SK-N-MC (cell line): ENCODE data around the gene EVI2B.

Experiments
- DNase-seq: peaks from one replicate; pipeline ENCODE4 v3.0.0-alpha.2; 2011; ENCODE audit warnings: low read depth, low spot score
- H3K27ac ChIP-seq: fragments of 200-600 bp; sonication (generic); 2 replicates; pipeline ENCODE4 v1.5.1; 2016; ENCODE audit warnings: mixed run types
- H3K36me3 ChIP-seq: fragments of 200-600 bp; sonication (generic); 2 replicates; pipeline ENCODE4 v1.6.1; 2017; ENCODE audit warnings: antibody characterized with exemption, low read length, mixed read lengths; ENCODE audit not compliant: insufficient read depth
- H3K4me3 ChIP-seq: fragments of 200-600 bp; sonication (generic); 2 replicates; pipeline ENCODE4 v1.5.1; 2016
- H3K9ac ChIP-seq: fragments of 200-600 bp; sonication (generic); 2 replicates; pipeline ENCODE4 v1.8.0; 2017; ENCODE audit warnings: mixed run types, mixed read lengths; ENCODE audit not compliant: insufficient read length
- H3K9me3 ChIP-seq: fragments of 200-600 bp; sonication (generic); 2 replicates; pipeline ENCODE4 v1.6.1; 2017; ENCODE audit warnings: low read depth, mild to moderate bottlenecking, antibody characterized with exemption, low read length, moderate library complexity, mixed read lengths
- EZH2 ChIP-seq: fragments of 200-600 bp; sonication (generic); IDR thresholded peaks from one replicate; pipeline ENCODE4 v1.6.1; 2017; ENCODE audit warnings: antibody characterized with exemption
- FOXP2 ChIP-seq: optimal IDR thresholded peaks from 2 replicates; pipeline ENCODE3; 2011; ENCODE audit warnings: mild to moderate bottlenecking, moderate library complexity; ENCODE audit not compliant: insufficient read depth; ENCODE audit errors: extremely low read length, control extremely low read depth
- POLR2AphosphoS5 ChIP-seq: IDR thresholded peaks from 2 replicates; pipeline ENCODE4 v1.6.1; 2012; ENCODE audit warnings: mild to moderate bottlenecking, low read depth, low read length, borderline replicate concordance

The EVI2B gene

GRCh38 chr17:31286587-31286986 lies 27.3 kb downstream of the EVI2B start:
- no peak overlapping the region for H3K4me3 ChIP-seq
- H3K36me3 ChIP-seq = peaks cover 11% of the 10 kb centered on the region
- no peaks in the 10 kb centered on the region for H3K9me3 ChIP-seq
- H3K9ac ChIP-seq = no peak overlapping the region
- DNase-seq = no peak
- H3K27ac ChIP-seq = no peak overlapping the region
- TF ChIP-seq POLR2AphosphoS5 = no peak
- no peak for TF ChIP-seq FOXP2
- TF ChIP-seq EZH2 = no peak

- H3K9ac ChIP-seq = no peak overlapping the region
- H3K4me3 ChIP-seq = no peak overlapping the region
Observed at GRCh38 chr17:31283841-31284240, 30.0 kb downstream of the EVI2B start.

DNA sequence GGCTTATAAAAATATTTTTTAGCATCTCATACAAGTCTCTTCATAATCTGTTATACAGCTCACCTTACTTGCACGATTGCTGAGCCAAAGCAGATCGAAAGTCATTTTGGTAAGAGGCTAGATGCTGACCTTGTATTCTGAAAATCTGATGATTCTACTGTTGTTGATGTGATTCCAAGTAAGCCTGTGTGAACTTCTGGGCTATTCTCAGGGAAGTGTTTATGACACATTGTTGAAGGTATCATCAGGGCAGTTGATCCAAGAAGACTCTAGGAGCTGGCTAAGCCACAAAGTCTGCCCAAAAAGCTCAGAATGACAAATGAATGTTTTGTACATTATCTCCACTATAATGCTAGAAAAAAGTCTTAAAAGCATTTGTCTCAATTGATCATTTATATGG lies 32.8 kb downstream of the EVI2B start:
- no peak for DNase-seq
- no peak for TF ChIP-seq EZH2
- no peak for TF ChIP-seq FOXP2
- no peak for TF ChIP-seq POLR2AphosphoS5
- Histone ChIP-seq H3K27ac (no peak overlapping the region), H3K9me3 (no peaks in the 10 kb centered on the region), H3K4me3 (no peak overlapping the region), H3K36me3 (peaks cover 13% of the 10 kb centered on the region; the same call in 1 of the 2 replicates), H3K9ac (no peak overlapping the region)

More at GRCh38 chr17:31283841-31284240, 30.0 kb downstream of the EVI2B start:
- Histone ChIP-seq H3K9me3 (no peaks in the 10 kb centered on the region), H3K27ac (no peak overlapping the region), H3K36me3 (0 out of 2 replicates have a peak, but pooled peaks cover 12% of the 10 kb centered on the region)
- TF ChIP-seq EZH2 = no peak
- no peak for TF ChIP-seq POLR2AphosphoS5
- TF ChIP-seq FOXP2 = no peak
- DNase-seq = no peak

GRCh38 chr17:31279401-31279800 lies 34.5 kb downstream of the EVI2B start:
- Histone ChIP-seq H3K9ac (no peak overlapping the region), H3K36me3 (peaks cover 23% of the 10 kb centered on the region), H3K4me3 (no peak overlapping the region), H3K27ac (no peak overlapping the region), H3K9me3 (no peaks in the 10 kb centered on the region)
- DNase-seq = no peak
- no peak for TF ChIP-seq POLR2AphosphoS5
- no peak for TF ChIP-seq FOXP2

DNA sequence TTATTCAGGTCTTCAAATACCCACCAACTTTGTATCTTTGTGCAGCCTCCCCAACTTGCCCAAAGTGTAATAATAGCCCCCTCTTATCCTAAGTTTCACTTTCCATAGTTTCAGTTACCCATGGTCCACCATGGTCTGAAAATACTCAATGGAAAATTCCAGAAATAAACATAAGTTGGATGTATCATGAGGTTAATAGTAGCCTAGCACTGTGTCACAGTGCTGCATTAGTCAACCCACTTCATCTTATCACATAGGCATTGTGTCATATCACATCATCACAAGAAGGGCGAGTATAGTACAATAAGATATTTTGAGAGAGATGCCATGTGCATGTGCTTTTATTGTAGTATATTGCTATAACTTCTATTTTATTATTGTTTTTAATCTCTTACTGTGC lies 38.7 kb downstream of the EVI2B start:
- H3K27ac ChIP-seq = no peak overlapping the region
- TF ChIP-seq POLR2AphosphoS5 (no peak), EZH2 (no peak), FOXP2 (no peak)
- peaks cover 40% of the 10 kb centered on the region for H3K36me3 ChIP-seq
- no peaks in the 10 kb centered on the region for H3K9me3 ChIP-seq
- no peak overlapping the region for H3K9ac ChIP-seq
- no peak overlapping the region for H3K4me3 ChIP-seq
- no peak for DNase-seq

DNA sequence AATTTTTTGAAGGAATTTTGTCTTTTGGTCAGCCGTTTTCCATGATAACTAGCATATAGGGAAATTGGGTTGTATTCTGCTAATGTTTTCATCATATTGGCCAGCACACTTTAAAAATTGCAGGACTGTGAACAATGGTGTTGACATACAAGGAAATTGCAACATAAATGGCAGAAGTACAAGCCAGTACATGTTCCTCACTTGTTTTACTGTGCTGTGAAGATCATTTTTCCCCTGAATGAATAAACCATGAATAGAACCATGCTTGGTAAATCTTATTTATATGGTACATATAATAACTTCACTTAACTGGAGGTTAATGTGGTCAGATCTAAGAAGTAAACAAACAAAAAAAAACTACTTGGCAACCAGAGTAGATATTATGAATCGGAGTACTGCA lies 39.6 kb downstream of the EVI2B start:
- H3K36me3 ChIP-seq = peaks cover 48% of the 10 kb centered on the region
- DNase-seq = no peak
- no peak overlapping the region for H3K27ac ChIP-seq

DNA sequence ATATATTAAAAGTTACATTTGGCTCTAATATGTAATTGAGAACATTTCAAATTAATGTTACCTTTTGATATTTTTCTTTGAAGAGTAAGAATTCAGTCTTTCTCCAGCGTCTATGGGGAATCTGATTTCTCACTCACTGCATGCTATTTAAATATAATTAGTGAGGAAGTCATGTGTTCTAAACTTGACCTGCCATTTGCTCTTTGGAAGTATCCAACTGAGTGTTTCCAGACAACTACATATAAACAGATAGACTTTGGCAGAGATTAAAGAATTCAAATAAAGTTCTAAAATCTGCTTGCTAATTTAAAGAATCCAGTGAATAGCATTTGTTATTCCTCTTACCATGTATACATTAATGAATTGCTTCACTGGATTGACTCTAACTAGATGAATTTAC lies 40.3 kb downstream of the EVI2B start:
- Histone ChIP-seq H3K36me3 (peaks cover 52% of the 10 kb centered on the region), H3K27ac (no peak overlapping the region), H3K9me3 (no peaks in the 10 kb centered on the region), H3K9ac (no peak overlapping the region), H3K4me3 (no peak overlapping the region)
- DNase-seq = no peak
- no peak for TF ChIP-seq POLR2AphosphoS5
- TF ChIP-seq EZH2 = no peak
- no peak for TF ChIP-seq FOXP2

More for the DNA sequence above, 39.6 kb downstream of the EVI2B start:
- no peaks in the 10 kb centered on the region for H3K9me3 ChIP-seq
- TF ChIP-seq EZH2 (no peak), FOXP2 (no peak), POLR2AphosphoS5 (no peak)
- no peak overlapping the region for H3K9ac ChIP-seq
- no peak overlapping the region for H3K4me3 ChIP-seq

GRCh38 chr17:31272803-31273202 lies 41.1 kb downstream of the EVI2B start:
- Histone ChIP-seq H3K27ac (no peak overlapping the region), H3K36me3 (peaks cover 56% of the 10 kb centered on the region), H3K9ac (no peak overlapping the region), H3K9me3 (no peaks in the 10 kb centered on the region), H3K4me3 (no peak overlapping the region)
- no peak for DNase-seq
- TF ChIP-seq FOXP2 (no peak), EZH2 (no peak)

- TF ChIP-seq FOXP2 = no peak
- TF ChIP-seq POLR2AphosphoS5 = no peak
- TF ChIP-seq EZH2 = no peak
- Histone ChIP-seq H3K36me3 (peaks cover 56% of the 10 kb centered on the region), H3K9me3 (no peaks in the 10 kb centered on the region), H3K27ac (no peak overlapping the region), H3K4me3 (no peak overlapping the region), H3K9ac (no peak overlapping the region)
- DNase-seq = no peak
Observed at GRCh38 chr17:31272236-31272635, 41.6 kb downstream of the EVI2B start.

DNA sequence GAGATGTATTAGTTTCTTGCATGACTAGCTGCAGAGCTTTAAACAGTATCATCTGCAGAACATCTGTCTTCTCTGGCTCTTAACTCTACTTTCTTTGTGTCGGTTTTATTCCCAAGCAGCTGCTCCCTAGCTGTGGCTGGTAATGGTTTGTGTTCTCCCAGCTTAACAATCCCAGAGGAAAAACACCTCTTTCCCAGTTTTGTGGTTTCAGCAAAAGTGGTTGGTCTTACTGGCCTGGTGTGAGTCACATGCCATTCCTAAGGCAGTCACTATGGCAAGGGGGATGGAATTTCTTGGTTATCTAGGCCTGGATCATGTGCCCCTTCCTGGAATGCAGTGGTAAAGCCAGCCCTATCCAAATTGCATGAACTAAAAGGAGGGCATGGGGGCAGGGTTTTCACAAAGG lies 44.3 kb downstream of the EVI2B start:
- H3K9me3 ChIP-seq = no peaks in the 10 kb centered on the region
- H3K9ac ChIP-seq = no peak overlapping the region
- H3K4me3 ChIP-seq = no peak overlapping the region
- H3K36me3 ChIP-seq = peaks cover 64% of the 10 kb centered on the region
- peak overlapping the region; percentile 71 for H3K27ac ChIP-seq
- TF ChIP-seq FOXP2 (no peak), EZH2 (no peak), POLR2AphosphoS5 (no peak)
- DNase-seq = no peak
